K562 (cell line): ENCODE measurements around the gene SNTG2. TPM values are rescaled to one million over a fixed set of nuclear protein-coding genes. Genes with fewer than 3 reads are reported as not detected.

Experiments
- ATAC-seq: fragments of 200-7000 bp; cut with Tn5 transposase; 3 replicates; pipeline ENCODE4 v1.9.1; 2020; ENCODE audit warnings: moderate library complexity
- BruUV-seq: library from RNA; stranded (reverse); fragments of 400-500 nt; replicated peaks from 2 replicates; lab custom pipeline; 2021; lab: Mats Ljungman, UMichigan
- CTCF ChIA-PET: fragments of 300-600 bp; formaldehyde crosslinking; extraction: SDS; loops from one replicate; lab custom pipeline; 2021; ENCODE audit warnings: low intra/inter-chr PET ratio; lab: Yijun Ruan, JAX
- POLR2A ChIA-PET: fragments of 300-600, 350-650 bp; sonication (Branson Sonifier 250); formaldehyde crosslinking; extraction: SDS; loops from one replicate; lab custom pipeline; 2021; ENCODE audit warnings: antibody characterized with exemption, inconsistent platforms; lab: Yijun Ruan, JAX
- DNase-seq, 4 experiments: peaks; one replicate each; pipeline versions ENCODE4 v3.0.0 to v3.0.0-alpha.2; 2011 to 2018; ENCODE audit warnings: low spot score in 3 of 4, mixed read lengths in 3 of 4; ENCODE audit errors: extremely low read depth in 1 of 4
- FAIRE-seq: peaks from 2 replicates; lab custom pipeline; 2011; peaks lifted over from hg19 to GRCh38; lab: Jason Lieb, UNC
- H2AFZ ChIP-seq: 2 replicates; pipeline ENCODE4 v1.6.0; 2011; ENCODE audit warnings: low read depth, low read length, control low read depth, inconsistent platforms
- H3K27ac ChIP-seq: fragments of 200-600 bp; 3 replicates; pipeline ENCODE4 v1.8.0; 2011; ENCODE audit warnings: low read depth, mild to moderate bottlenecking, control low read depth, inconsistent platforms, low read length, moderate library complexity, mixed read lengths; ENCODE audit errors: extremely low read depth
- H3K27me3 ChIP-seq, 2 experiments: fragments of 300-600 bp in 1 of 2; 2 replicates in 1 of 2; 3 replicates in 1 of 2; pipeline versions ENCODE4 v1.6.0 to v1.8.0; 2011; ENCODE audit warnings: inconsistent platforms in 2 of 2, low read length in 2 of 2, mild to moderate bottlenecking in 1 of 2, mixed read lengths in 1 of 2, moderate library complexity in 1 of 2; ENCODE audit not compliant: control insufficient read depth in 2 of 2, insufficient read depth in 2 of 2
- H3K36me3 ChIP-seq: fragments of 300-600 bp; 3 replicates; pipeline ENCODE4 v1.8.0; 2011; ENCODE audit warnings: mild to moderate bottlenecking, low read length, inconsistent platforms; ENCODE audit not compliant: control insufficient read depth, insufficient read depth
- H3K4me1 ChIP-seq, 2 experiments: fragments of 200-600 bp in 1 of 2; replicated peaks in 1 of 2; 2 replicates in 1 of 2; 3 replicates in 1 of 2; pipeline versions ENCODE4 v1.5.1 to v1.8.0; 2011; ENCODE audit warnings: inconsistent platforms in 2 of 2, low read length in 2 of 2, mild to moderate bottlenecking in 1 of 2, mixed read lengths in 1 of 2, moderate library complexity in 1 of 2; ENCODE audit not compliant: control insufficient read depth in 2 of 2, insufficient read depth in 2 of 2
- H3K4me2 ChIP-seq: 2 replicates; pipeline ENCODE4 v1.6.1; 2011; ENCODE audit warnings: low read length, control low read depth, inconsistent platforms, mixed read lengths; ENCODE audit not compliant: insufficient read depth
- H3K4me3 ChIP-seq: fragments of 200-600 bp; sonication (generic), shearing (Covaris generic); 2 replicates; pipeline ENCODE4 v1.5.1; 2016; ENCODE audit warnings: control low read depth, inconsistent platforms
- H3K79me2 ChIP-seq: fragments of 200-600 bp; 3 replicates; pipeline ENCODE4 v1.8.0; 2011; ENCODE audit warnings: low read length, inconsistent platforms; ENCODE audit not compliant: control insufficient read depth, insufficient read depth
- H3K9ac ChIP-seq, 2 experiments: 2 replicates each; pipeline versions ENCODE4 v1.6.0 to v1.6.1; 2011; ENCODE audit warnings: low read depth in 2 of 2, low read length in 2 of 2, control low read depth in 1 of 2, inconsistent platforms in 1 of 2, mild to moderate bottlenecking in 1 of 2, mixed read lengths in 1 of 2; ENCODE audit not compliant: insufficient read depth in 1 of 2
- H3K9me1 ChIP-seq: one replicate; pipeline ENCODE4 v1.6.0; 2011; ENCODE audit warnings: inconsistent platforms, mild to moderate bottlenecking, low read length, moderate library complexity; ENCODE audit not compliant: control insufficient read depth, insufficient read depth
- H3K9me3 ChIP-seq: replicated peaks from 2 replicates; pipeline ENCODE4 v1.5.1; 2011; ENCODE audit warnings: low read depth, low read length, inconsistent platforms; ENCODE audit not compliant: control insufficient read depth, insufficient read depth
- H4K20me1 ChIP-seq: replicated peaks from 2 replicates; pipeline ENCODE4 v1.6.1; 2011; ENCODE audit warnings: low read length, inconsistent platforms, mixed read lengths; ENCODE audit not compliant: control insufficient read depth, insufficient read depth
- AFF1 ChIP-seq, 2 experiments: fragments of 450-650 bp; IDR thresholded peaks; 2 replicates each; pipeline ENCODE4 v1.6.1; 2018; ENCODE audit warnings: mild to moderate bottlenecking in 2 of 2, low read depth in 1 of 2; ENCODE audit not compliant: partially characterized antibody in 2 of 2
- ARID2 ChIP-seq: fragments of 450-650 bp; IDR thresholded peaks from 2 replicates; pipeline ENCODE4 v1.6.1; 2017; ENCODE audit warnings: antibody characterized with exemption, mild to moderate bottlenecking
- CREBBP ChIP-seq: IDR thresholded peaks from one replicate; pipeline ENCODE4 v1.6.1; 2012; ENCODE audit warnings: low read depth, mild to moderate bottlenecking, control low read depth, inconsistent platforms, low read length
- E2F3 ChIP-seq: fragments of 250-450 bp; sonication (Bioruptor Pico); IDR thresholded peaks from 2 replicates; pipeline ENCODE4 v1.4.0; 2020; ENCODE audit warnings: mild to moderate bottlenecking
- HEY1 ChIP-seq: fragments of 250-450 bp; sonication (Bioruptor Pico); IDR thresholded peaks from 2 replicates; pipeline ENCODE4 v1.5.0; 2020; ENCODE audit warnings: mild to moderate bottlenecking, moderate library complexity, borderline replicate concordance
- RBM22 ChIP-seq: fragments of 200-400 bp; formaldehyde crosslinking; IDR thresholded peaks from 2 replicates; pipeline ENCODE4 v1.6.1; 2018; ENCODE audit warnings: low read length, low read depth; ENCODE audit not compliant: poor library complexity, severe bottlenecking
- SIRT6 ChIP-seq: IDR thresholded peaks from one replicate; pipeline ENCODE4 v1.6.1; 2012; ENCODE audit warnings: low read depth, mild to moderate bottlenecking, control low read depth, inconsistent platforms, low read length, moderate library complexity
- SUPT5H ChIP-seq: fragments of 450-650 bp; IDR thresholded peaks from 2 replicates; pipeline ENCODE4 v1.6.1; 2016
- USF2 ChIP-seq: sonication (generic); formaldehyde crosslinking; IDR thresholded peaks from 2 replicates; pipeline ENCODE4 v1.5.0; 2020; ENCODE audit warnings: missing genetic modification reagents
- ZBTB9 ChIP-seq: fragments of 450-650 bp; formaldehyde crosslinking; IDR thresholded peaks from 2 replicates; pipeline ENCODE4 v1.4.0; 2020; ENCODE audit warnings: mild to moderate bottlenecking, moderate library complexity
- ZNF280A ChIP-seq: fragments of 450-650 bp; IDR thresholded peaks from 2 replicates; pipeline ENCODE4 v1.6.1; 2018; ENCODE audit warnings: mild to moderate bottlenecking, low read depth; ENCODE audit not compliant: partially characterized antibody
- WGBS: fragments of 100-300 bp; shearing (Covaris generic); methylation state at CpG from one replicate; pipeline ENCODE4 v1.1.6; 2016; ENCODE audit warnings: low coverage, mixed read lengths; ENCODE audit not compliant: insufficient coverage; ENCODE audit errors: missing lambda C conversion rate; 5-methylcytosine and 5-hydroxymethylcytosine counted together
- in situ Hi-C: fragments of 300-500 bp; cut with MboI; formaldehyde crosslinking; loops from 4 replicates; pipeline ENCODE4 v1.15.0; 2018; ENCODE audit warnings: inconsistent platforms, mixed read lengths
- intact Hi-C: fragments of 100-400 bp; cut with micrococcal nuclease; formaldehyde crosslinking; loops from 2 replicates; pipeline ENCODE4 v1.14.2; 2022
- polyA plus RNA-seq, 8 experiments: library from polyadenylated mRNA; depleted of rRNA in 4 of 8; stranded (reverse) in 5 of 8; unstranded in 3 of 8; fragments of >200 nt; fragmentation: Nextera tagmentation in 2 of 8; fragmentation: Illumina TruSeq in 1 of 8; extraction: Ambion mirVana in 2 of 8; extraction: Trizol in 1 of 8; gene quantifications; 2 replicates each; pipeline versions ENCODE4 v1.2.1 to v1.2.3, GENCODE V29; 2011 to 2014; ENCODE audit warnings: inconsistent platforms in 1 of 8, missing spikeins in 1 of 8
- total RNA-seq, 7 experiments: library from RNA; depleted of rRNA in 6 of 7; stranded (reverse); fragments of >200 nt in 6 of 7; fragmentation: Illumina TruSeq in 2 of 7; extraction: Trizol in 2 of 7; gene quantifications; 2 replicates each; pipeline versions ENCODE4 v1.2.1 to v1.2.3, GENCODE V29; 2011 to 2021; ENCODE audit warnings: low replicate concordance in 1 of 7

The SNTG2 gene
- total and polyA plus RNA-seq, 9 of the 15 experiments (the other 6 are each of a cell fraction or from before 2014, with no cell fraction given), result not detected

GRCh38 chr2:1020206-1020605 lies 69.6 kb downstream of the SNTG2 start (continued):
- no peak for TF ChIP-seq ZNF280A
- TF ChIP-seq ZBTB9 (CRISPR knock-in tag), result no peak
- no peak for TF ChIP-seq SIRT6
- no peak for TF ChIP-seq CREBBP

GRCh38 chr2:1022178-1022577 lies 71.5 kb downstream of the SNTG2 start:
- POLR2A ChIA-PET, result no interaction called here
- no peaks in the 10 kb centered on the region for H3K9me3 ChIP-seq
- peak overlapping the region; percentile 66 for H2AFZ ChIP-seq
- ATAC-seq, result no peak
- no peaks in the 10 kb centered on the region for H3K79me2 ChIP-seq
- H3K9me1 ChIP-seq, result no peaks in the 10 kb centered on the region
- no peaks in the 10 kb centered on the region for H3K4me1 ChIP-seq
- no TSS peak for BruUV-seq
- no peak for FAIRE-seq
- H3K36me3 ChIP-seq, result no peaks in the 10 kb centered on the region
- WGBS, result under 1% methylated on average over 17 of the region's 17 CpGs
- no peak overlapping the region for H3K27ac ChIP-seq
- in situ Hi-C loops, result no loop called here
- no peak overlapping the region for H3K4me3 ChIP-seq
- DNase-seq, result no peak
- H3K9ac ChIP-seq, result no peak overlapping the region
- no peak overlapping the region; the same call in 1 of the 2 replicates for H3K4me2 ChIP-seq
- intact Hi-C loops, result no loop called here
- H3K27me3 ChIP-seq, result no peaks in the 10 kb centered on the region; a peak in 1 of 5 replicates
- H4K20me1 ChIP-seq, result no peaks in the 10 kb centered on the region
- CTCF ChIA-PET, result no interaction called here
- no peak for TF ChIP-seq E2F3
- no peak for TF ChIP-seq ARID2
- no peak for TF ChIP-seq HEY1 (CRISPR knock-in tag)
- TF ChIP-seq AFF1 (IDR thresholded peaks at IDR 0.05; ENCODE audit: low read depth in 1 of 2, partially characterized antibody in 2 of 2), result peak in 1 of 2 experiments; percentile 79
- TF ChIP-seq USF2 (CRISPR knock-in tag), result peak; percentile 33; the same call in 1 of the 2 replicates
- no peak for TF ChIP-seq SUPT5H
- no peak for TF ChIP-seq RBM22
